ENCODE data around the gene TAS1R1. TPM values are rescaled to one million over a fixed set of nuclear protein-coding genes. Genes with fewer than 3 reads are reported as not detected.

Gene TAS1R1
- total and polyA plus RNA-seq, 10 of the 15 experiments (the other 5 are each of a cell fraction or from before 2014, with no cell fraction given) = 0.03 to 0.06 (median 0.04) TPM; not detected in 7

- Histone ChIP-seq H3K4me3 (no peak overlapping the region), H3K27me3 (replicated peaks in 1 of 2; ENCODE audit: control insufficient read depth in 2 of 2, insufficient read depth in 2 of 2, low read length in 1 of 2) (no peaks in the 10 kb centered on the region), H3K9me3 (replicated peaks; ENCODE audit: control insufficient read depth, insufficient read depth, low read length) (no peaks in the 10 kb centered on the region), H3K9ac (ENCODE audit: control insufficient read depth, insufficient read depth, low read length) (no peak overlapping the region), H2AFZ (ENCODE audit: control insufficient read depth, low read depth, low read length) (no peak overlapping the region), H3K4me2 (ENCODE audit: control insufficient read depth, insufficient read depth) (no peak overlapping the region), H3K27ac (ENCODE audit: control insufficient read depth, insufficient read depth) (no peak overlapping the region), H3K4me1 (ENCODE audit: control insufficient read depth, insufficient read depth, low read length) (no peaks in the 10 kb centered on the region), H3K36me3 (ENCODE audit: control insufficient read depth in 2 of 2, insufficient read depth in 2 of 2, low read length in 1 of 2) (peaks cover 29 to 36% of the 10 kb centered on the region in 2 experiments), H4K20me1 (ENCODE audit: control insufficient read depth, insufficient read depth) (no peaks in the 10 kb centered on the region), H3K79me2 (ENCODE audit: control insufficient read depth, insufficient read depth, low read length) (no peaks in the 10 kb centered on the region)
- no peak for TF ChIP-seq ZBTB11 (CRISPR knock-in tag; IDR thresholded peaks at IDR 0.05)
- TF ChIP-seq POLR2A (IDR thresholded peaks at IDR 0.05; ENCODE audit: low read depth, low read length) = 0 out of 2 replicates have a peak, but pooled peaks have one; percentile 22
- BruUV-seq (replicated peaks) = no TSS peak
- in situ Hi-C loops (cut with MboI) = no loop called here
- ChIA-PET POLR2A (no interaction called here), RAD21 (ENCODE audit: unreplicated experiment) (no interaction called here), SMC1A (ENCODE audit: uncharacterized antibody, unreplicated experiment) (interaction anchor here (1.0 kb wide), 1 partner anchor 115 kb away, joined by 3 read pairs; no protein-coding TSS in a partner anchor), CTCF (no interaction called here)
- intact Hi-C loops (cut with micrococcal nuclease; ENCODE audit: unreplicated experiment) = no loop called here
- WGBS (ENCODE audit: insufficient coverage, insufficient replicate concordance, low lambda C conversion rate, missing lambda C conversion rate) = 96% methylated on average over 13 of the region's 13 CpGs
- no peak for ATAC-seq
- no peak for DNase-seq (ENCODE audit: low read depth, low spot score)
- FAIRE-seq = no peak
These were observed 24.5 kb upstream of the TAS1R1 start for GRCh38 chr1:6530504-6531160.

GRCh38 chr1:6531996-6532395 is 23.1 kb upstream of the TAS1R1 start:
- 77% methylated on average over 5 of the region's 5 CpGs for WGBS (ENCODE audit: insufficient coverage, insufficient replicate concordance, low lambda C conversion rate, missing lambda C conversion rate)
- RAD21 ChIA-PET (ENCODE audit: unreplicated experiment) = interaction anchor here (0.6 kb wide), 1 partner anchor 100 kb away, joined by 4 read pairs; no protein-coding TSS in a partner anchor
- intact Hi-C loops (cut with micrococcal nuclease; ENCODE audit: unreplicated experiment) = no loop called here
- Histone ChIP-seq H3K4me2 (ENCODE audit: control insufficient read depth, insufficient read depth) (no peak overlapping the region), H3K4me3 (no peak overlapping the region), H3K79me2 (ENCODE audit: control insufficient read depth, insufficient read depth, low read length) (no peaks in the 10 kb centered on the region), H3K4me1 (ENCODE audit: control insufficient read depth, insufficient read depth, low read length) (no peaks in the 10 kb centered on the region), H3K9me3 (replicated peaks; ENCODE audit: control insufficient read depth, insufficient read depth, low read length) (no peaks in the 10 kb centered on the region), H3K27ac (ENCODE audit: control insufficient read depth, insufficient read depth) (no peak overlapping the region), H3K27me3 (replicated peaks in 1 of 2; ENCODE audit: control insufficient read depth in 2 of 2, insufficient read depth in 2 of 2, low read length in 1 of 2) (no peaks in the 10 kb centered on the region), H4K20me1 (ENCODE audit: control insufficient read depth, insufficient read depth) (no peaks in the 10 kb centered on the region), H3K36me3 (ENCODE audit: control insufficient read depth in 2 of 2, insufficient read depth in 2 of 2, low read length in 1 of 2) (peaks cover 23 to 25% of the 10 kb centered on the region in 2 experiments), H3K9ac (ENCODE audit: control insufficient read depth, insufficient read depth, low read length) (no peak overlapping the region), H2AFZ (ENCODE audit: control insufficient read depth, low read depth, low read length) (no peak overlapping the region)
- CTCF ChIA-PET = no interaction called here
- TSS peak; percentile 33 for BruUV-seq (replicated peaks)
- POLR2A ChIA-PET = no interaction called here
- SMC1A ChIA-PET (ENCODE audit: uncharacterized antibody, unreplicated experiment) = no interaction called here
- in situ Hi-C loops (cut with MboI) = no loop called here
- FAIRE-seq = no peak
- no peak for DNase-seq (ENCODE audit: low read depth, low spot score)
- ATAC-seq = no peak
- TF ChIP-seq GABPA (IDR thresholded peaks at IDR 0.05; ENCODE audit: low read depth) (no peak), NFYA (IDR thresholded peaks at IDR 0.05; ENCODE audit: borderline replicate concordance, low read depth, low read length) (no peak), KDM1A (IDR thresholded peaks at IDR 0.05; ENCODE audit: borderline replicate concordance) (no peak), CEBPZ (IDR thresholded peaks at IDR 0.05; ENCODE audit: low read depth, low read length) (no peak), NR2C1 (IDR thresholded peaks at IDR 0.05) (no peak), PAX5 (IDR thresholded peaks at IDR 0.05; ENCODE audit: borderline replicate concordance, low read depth, low read length) (no peak), HDGF (IDR thresholded peaks at IDR 0.05) (no peak), EGR1 (IDR thresholded peaks at IDR 0.05; ENCODE audit: borderline replicate concordance in 1 of 2, low read depth in 2 of 2, low read length in 2 of 2) (no peak)

Measured in GM12878 (cell line).